HepG2 (cell line): ENCODE data around the gene GCHFR. TPM values are rescaled to one million over a fixed set of nuclear protein-coding genes. Genes with fewer than 3 reads are reported as not detected.
A peak's percentile ranks its signal among the peaks of the same experiment; 100 is the strongest.

ENCODE experiments used
- ATAC-seq: fragments of 200-7000 bp; cut with Tn5 transposase; 3 replicates; pipeline ENCODE4 v1.9.1; 2020; ENCODE audit warnings: mild to moderate bottlenecking, moderate library complexity
- BruUV-seq: library from RNA; stranded (reverse); fragments of 400-500 nt; replicated peaks from 2 replicates; lab custom pipeline; 2021; lab: Mats Ljungman, UMichigan
- CTCF ChIA-PET: fragments of 300-600 bp; formaldehyde crosslinking; extraction: SDS; loops from one replicate; lab custom pipeline; 2021; ENCODE audit warnings: low total read pairs, inconsistent platforms, low intra/inter-chr PET ratio; lab: Yijun Ruan, JAX
- POLR2A ChIA-PET: fragments of 350-600 bp; sonication (Branson Sonifier 250); formaldehyde crosslinking; loops from one replicate; lab custom pipeline; 2020; ENCODE audit warnings: antibody characterized with exemption, inconsistent platforms; lab: Yijun Ruan, JAX
- DNase-seq: peaks from one replicate; pipeline ENCODE4 v3.0.0-alpha.2; 2015; ENCODE audit warnings: low spot score
- FAIRE-seq: peaks from 3 replicates; lab custom pipeline; 2011; peaks lifted over from hg19 to GRCh38; lab: Jason Lieb, UNC
- H2AFZ ChIP-seq: one replicate; pipeline ENCODE4 v1.6.1; 2011; ENCODE audit warnings: low read length, inconsistent platforms
- H3K27ac ChIP-seq: fragments of 300-600 bp; 3 replicates; pipeline ENCODE4 v1.8.0; 2011; ENCODE audit warnings: mixed run types, mild to moderate bottlenecking, mixed read lengths, low read length, inconsistent platforms; ENCODE audit not compliant: insufficient read depth; ENCODE audit errors: extremely low read length
- H3K27me3 ChIP-seq, 2 experiments: fragments of 200-600 bp in 1 of 2; 2 replicates in 1 of 2; 3 replicates in 1 of 2; pipeline versions ENCODE4 v1.6.0 to v1.8.0; 2011; ENCODE audit warnings: low read length in 2 of 2, mild to moderate bottlenecking in 2 of 2, moderate library complexity in 2 of 2, inconsistent platforms in 1 of 2; ENCODE audit not compliant: insufficient read depth in 2 of 2, control insufficient read depth in 1 of 2
- H3K36me3 ChIP-seq, 2 experiments: fragments of 200-600 bp in 1 of 2; replicated peaks in 1 of 2; 2 replicates in 1 of 2; 3 replicates in 1 of 2; pipeline versions ENCODE4 v1.5.1 to v1.8.0; 2011; ENCODE audit warnings: low read length in 2 of 2, inconsistent platforms in 1 of 2; ENCODE audit not compliant: insufficient read depth in 2 of 2, control insufficient read depth in 1 of 2
- H3K4me1 ChIP-seq: 2 replicates; pipeline ENCODE4 v1.5.1; 2012; ENCODE audit warnings: low read length, inconsistent platforms; ENCODE audit not compliant: insufficient read depth
- H3K4me2 ChIP-seq: 2 replicates; pipeline ENCODE4 v1.6.0; 2011; ENCODE audit warnings: low read depth, low read length, inconsistent platforms
- H3K4me3 ChIP-seq, 3 experiments: fragments of 200-600 bp in 1 of 3; sonication (generic), shearing (Covaris generic) in 1 of 3; replicated peaks in 1 of 3; 2 replicates each; pipeline ENCODE4 v1.5.1; 2011 to 2016; ENCODE audit warnings: low read length in 3 of 3, inconsistent platforms in 2 of 3, low read depth in 2 of 3, mild to moderate bottlenecking in 2 of 3, control low read depth in 1 of 3, mixed read lengths in 1 of 3; ENCODE audit not compliant: insufficient read depth in 1 of 3
- H3K79me2 ChIP-seq: one replicate; pipeline ENCODE4 v1.6.1; 2011; ENCODE audit warnings: low read length, inconsistent platforms; ENCODE audit not compliant: insufficient read depth
- H3K9ac ChIP-seq: 2 replicates; pipeline ENCODE4 v1.6.0; 2011; ENCODE audit warnings: mild to moderate bottlenecking, low read depth, low read length, inconsistent platforms; ENCODE audit not compliant: insufficient read depth
- H3K9me3 ChIP-seq: 2 replicates; pipeline ENCODE4 v1.5.1; 2012; ENCODE audit warnings: mild to moderate bottlenecking, low read length
- H4K20me1 ChIP-seq: 2 replicates; pipeline ENCODE4 v1.6.0; 2011; ENCODE audit warnings: inconsistent platforms, mild to moderate bottlenecking, low read length, moderate library complexity; ENCODE audit not compliant: insufficient read depth
- AGO1 ChIP-seq: fragments of 200-400 bp; formaldehyde crosslinking; IDR thresholded peaks from 2 replicates; pipeline ENCODE4 v1.6.1; 2017; ENCODE audit warnings: mild to moderate bottlenecking, low read depth, low read length, moderate library complexity; ENCODE audit not compliant: poor library complexity, severe bottlenecking
- AGO2 ChIP-seq: fragments of 200-400 bp; formaldehyde crosslinking; optimal IDR thresholded peaks from 2 replicates; pipeline ENCODE3; 2017; ENCODE audit warnings: mild to moderate bottlenecking, low read depth, low read length, moderate library complexity
- POLR2A ChIP-seq, 2 experiments: IDR thresholded peaks; 2 replicates each; pipeline ENCODE4 v1.6.1; 2011; ENCODE audit warnings: low read depth in 2 of 2, low read length in 2 of 2, mild to moderate bottlenecking in 1 of 2, moderate library complexity in 1 of 2; ENCODE audit not compliant: insufficient read depth in 1 of 2
- RBFOX2 ChIP-seq: fragments of 200-400 bp; formaldehyde crosslinking; IDR thresholded peaks from 2 replicates; pipeline ENCODE4 v1.6.1; 2017; ENCODE audit warnings: low read depth, mild to moderate bottlenecking, low read length
- SNRNP70 ChIP-seq: fragments of 200-400 bp; formaldehyde crosslinking; IDR thresholded peaks from 2 replicates; pipeline ENCODE4 v1.6.1; 2017; ENCODE audit warnings: mild to moderate bottlenecking, low read depth, low read length, moderate library complexity
- WGBS: methylation state at CpG from one replicate; pipeline ENCODE4 v1.1.6; 2017; ENCODE audit warnings: low lambda C conversion rate; 5-methylcytosine and 5-hydroxymethylcytosine counted together
- in situ Hi-C: cut with HindIII; loops from 2 replicates; pipeline ENCODE4 v1.10.0; 2017; ENCODE audit warnings: low pct_unique_long_range_greater_than_20kb; ENCODE audit not compliant: extremely low pct_ligation_motif_present
- intact Hi-C: fragments of 100-400 bp; cut with micrococcal nuclease; formaldehyde crosslinking; loops from one replicate; pipeline ENCODE4 v1.10.0; 2022; ENCODE audit not compliant: unreplicated experiment
- polyA plus RNA-seq, 8 experiments: library from polyadenylated mRNA; depleted of rRNA in 3 of 8; stranded (reverse) in 7 of 8; unstranded in 1 of 8; fragments of >200 nt; fragmentation: Illumina TruSeq in 4 of 8; extraction: Trizol in 4 of 8; gene quantifications; 2 replicates each; pipeline versions ENCODE4 v1.2.1 to v1.2.3, GENCODE V29; 2011 to 2016; ENCODE audit warnings: low read depth in 4 of 8, missing spikeins in 1 of 8, mixed read lengths in 1 of 8; ENCODE audit not compliant: insufficient read depth in 1 of 8
- total RNA-seq, 5 experiments: library from RNA; depleted of rRNA; stranded (reverse); fragments of >200 nt; fragmentation: Illumina TruSeq; extraction: Trizol; gene quantifications; 2 replicates each; pipeline ENCODE4 v1.2.3, GENCODE V29; 2016; ENCODE audit warnings: low read depth in 1 of 5
- TF ChIP-seq, protein P1 (sequence below): sonication (generic); formaldehyde crosslinking; IDR thresholded peaks from 2 replicates; pipeline ENCODE4 v1.4.0; 2020; ENCODE audit warnings: missing genetic modification reagents, mild to moderate bottlenecking, borderline replicate concordance

The GCHFR gene
- total and polyA plus RNA-seq, 2 of the 13 experiments (the other 11 are each of a cell fraction or from before 2014, with no cell fraction given), result 51.5 to 92.4 TPM

DNA sequence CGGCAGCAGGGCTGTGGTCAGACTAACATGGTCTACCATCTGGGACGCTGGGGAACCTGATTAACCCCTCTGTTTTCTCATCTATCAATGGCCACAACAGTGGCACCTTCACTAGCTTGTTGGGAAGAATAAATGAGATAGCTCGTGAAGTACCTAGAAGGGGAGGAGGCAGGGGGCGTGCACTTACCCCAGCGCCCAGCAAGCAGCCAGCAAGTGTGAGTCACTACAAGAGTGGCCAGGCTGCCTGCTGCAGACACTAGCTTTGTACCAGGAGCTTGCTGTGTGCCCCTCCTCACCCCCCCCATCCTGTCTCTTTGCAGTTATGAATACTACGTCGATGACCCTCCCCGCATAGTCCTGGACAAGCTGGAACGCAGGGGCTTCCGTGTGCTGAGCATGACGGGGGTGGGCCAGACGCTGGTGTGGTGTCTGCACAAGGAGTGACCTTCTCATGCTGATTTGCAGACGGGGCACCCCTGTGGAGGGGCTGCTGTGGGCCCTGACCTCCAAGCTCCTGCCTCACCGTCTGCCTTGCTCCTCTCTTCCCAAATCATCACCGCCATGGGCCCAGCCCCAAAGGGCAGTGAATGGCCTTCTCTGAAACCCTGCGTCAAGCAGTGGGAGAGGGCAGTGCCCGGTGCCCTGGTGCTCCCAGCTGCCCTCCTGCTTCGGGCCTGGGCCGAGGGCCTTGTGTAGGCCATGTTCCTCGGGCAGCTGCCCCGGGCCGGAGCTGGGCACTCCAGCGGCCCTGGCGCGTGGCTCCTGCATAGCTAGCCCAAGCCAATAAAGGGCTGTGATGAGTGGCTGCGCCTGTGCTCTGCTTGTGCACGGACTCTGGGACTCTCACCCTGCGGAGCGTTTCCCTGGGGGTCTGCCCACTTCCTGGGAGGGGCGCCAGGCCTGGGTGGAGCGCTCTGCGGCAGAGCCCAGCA, 3.3 kb downstream of the GCHFR start:
- ATAC-seq (no peak), FAIRE-seq (no peak), DNase-seq (no peak)
- Histone ChIP-seq H3K27ac (no peak overlapping the region), H4K20me1 (no peaks in the 10 kb centered on the region), H3K4me3 (no peak overlapping the region), H3K9ac (no peak overlapping the region), H3K4me2 (no peak overlapping the region), H3K27me3 (no peaks in the 10 kb centered on the region), H3K36me3 (peaks cover 7 to 22% of the 10 kb centered on the region in 2 experiments; a peak in 4 of 5 replicates), H3K79me2 (peaks cover 11% of the 10 kb centered on the region), H3K4me1 (peaks cover 31% of the 10 kb centered on the region), H2AFZ (no peak overlapping the region), H3K9me3 (no peaks in the 10 kb centered on the region)
- ChIA-PET POLR2A (interaction anchor here (0.9 to 1.2 kb wide), 2 partner anchors 40 to 73 kb away, joined by 3 to 4 read pairs; partner anchors contain the start of genes DNAJC17 and ZFYVE19), CTCF (no interaction called here)
- intact Hi-C loops (no loop called here), in situ Hi-C loops (no loop called here)
- 97% methylated on average over 20 of the region's 32 CpGs for WGBS
- BruUV-seq, result no TSS peak
- TF ChIP-seq RBFOX2 (peak; percentile 61), AGO1 (peak; percentile 26), POLR2A (IDR thresholded peaks at IDR 0.05; ENCODE audit: insufficient read depth in 1 of 2, low read depth in 2 of 2, low read length in 2 of 2) (peak in 1 of 2 experiments; percentile 26; a peak in 1 of 4 replicates), AGO2 (peak; percentile 27), SNRNP70 (no peak)
- TF ChIP-seq, protein P1, sequence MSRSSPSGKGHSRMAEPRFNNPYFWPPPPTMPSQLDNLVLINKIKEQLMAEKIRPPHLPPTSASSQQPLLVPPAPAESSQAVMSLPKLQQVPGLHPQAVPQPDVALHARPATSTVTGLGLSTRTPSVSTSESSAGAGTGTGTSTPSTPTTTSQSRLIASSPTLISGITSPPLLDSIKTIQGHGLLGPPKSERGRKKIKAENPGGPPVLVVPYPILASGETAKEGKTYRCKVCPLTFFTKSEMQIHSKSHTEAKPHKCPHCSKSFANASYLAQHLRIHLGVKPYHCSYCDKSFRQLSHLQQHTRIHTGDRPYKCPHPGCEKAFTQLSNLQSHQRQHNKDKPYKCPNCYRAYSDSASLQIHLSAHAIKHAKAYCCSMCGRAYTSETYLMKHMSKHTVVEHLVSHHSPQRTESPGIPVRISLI, result no peak
